GM23338 (cell line): ENCODE results near the gene ASRGL1. TPM values are rescaled to one million over a fixed set of nuclear protein-coding genes. Genes with fewer than 3 reads are reported as not detected.
"Not testable (repeated sequence)": the region's sequence is repeated elsewhere in the genome, so short reads cannot be mapped to it uniquely, and the experiment has no call there.

Source experiments
- ATAC-seq: fragments of 200-7000 bp; cut with Tn5 transposase; 3 replicates; pipeline ENCODE4 v1.9.1; 2020
- DNase-seq: peaks from one replicate; pipeline ENCODE4 v3.0.0-alpha.2; 2015; ENCODE audit warnings: low spot score
- H2AFZ ChIP-seq: fragments of 200-600 bp; sonication (generic); 2 replicates; pipeline ENCODE4 v1.8.0; 2016; ENCODE audit warnings: antibody characterized with exemption, mild to moderate bottlenecking, moderate library complexity
- H3F3A ChIP-seq: fragments of 200-600 bp; sonication (generic); replicated peaks from 2 replicates; pipeline ENCODE4 v1.8.0; 2017; ENCODE audit warnings: antibody characterized with exemption, mixed run types, low read depth
- H3K27ac ChIP-seq: fragments of 200-600 bp; sonication (generic); 2 replicates; pipeline ENCODE4 v1.6.1; 2016; ENCODE audit warnings: low read depth
- H3K27me3 ChIP-seq: fragments of 200-600 bp; sonication (generic); 2 replicates; pipeline ENCODE4 v1.8.0; 2016; ENCODE audit warnings: mild to moderate bottlenecking, mixed run types, moderate library complexity; ENCODE audit not compliant: insufficient read depth
- H3K36me3 ChIP-seq: fragments of 200-600 bp; sonication (generic); 2 replicates; pipeline ENCODE4 v1.8.0; 2016; ENCODE audit warnings: mild to moderate bottlenecking; ENCODE audit not compliant: insufficient read depth
- H3K4me1 ChIP-seq: fragments of 200-600 bp; sonication (generic); 2 replicates; pipeline ENCODE4 v1.8.0; 2016; ENCODE audit warnings: mild to moderate bottlenecking, moderate library complexity; ENCODE audit not compliant: insufficient read depth
- H3K4me2 ChIP-seq: fragments of 200-600 bp; sonication (generic); 2 replicates; pipeline ENCODE4 v1.7.1; 2017; ENCODE audit warnings: mixed run types
- H3K4me3 ChIP-seq: fragments of 200-600 bp; sonication (generic); 2 replicates; pipeline ENCODE4 v1.6.1; 2016; ENCODE audit warnings: mixed run types
- H3K79me2 ChIP-seq: fragments of 200-600 bp; sonication (generic); replicated peaks from 2 replicates; pipeline ENCODE4 v1.8.0; 2017; ENCODE audit warnings: mild to moderate bottlenecking; ENCODE audit not compliant: insufficient read depth
- H3K9me2 ChIP-seq: fragments of 200-600 bp; sonication (generic); 2 replicates; pipeline ENCODE4 v1.8.0; 2017; ENCODE audit not compliant: insufficient read depth
- H4K20me1 ChIP-seq: fragments of 200-600 bp; sonication (generic); replicated peaks from 2 replicates; pipeline ENCODE4 v1.8.0; 2017; ENCODE audit warnings: mild to moderate bottlenecking; ENCODE audit not compliant: insufficient read depth
- H3K27ac Mint-ChIP-seq: 2 replicates; pipeline ENCODE4 v1.8.0; 2020; ENCODE audit warnings: inconsistent platforms, mild to moderate bottlenecking, moderate library complexity, mixed read lengths
- H3K27me3 Mint-ChIP-seq: 3 replicates; pipeline ENCODE4 v1.8.0; 2022; ENCODE audit warnings: low read depth, mild to moderate bottlenecking, moderate library complexity, mixed read lengths, inconsistent platforms; ENCODE audit not compliant: insufficient read depth, poor library complexity
- H3K36me3 Mint-ChIP-seq: 3 replicates; pipeline ENCODE4 v1.8.0; 2021; ENCODE audit warnings: low read depth, mild to moderate bottlenecking, inconsistent platforms, moderate library complexity, mixed read lengths
- H3K4me1 Mint-ChIP-seq: 3 replicates; pipeline ENCODE4 v1.8.0; 2020; ENCODE audit warnings: mild to moderate bottlenecking, inconsistent platforms, mixed read lengths
- H3K4me3 Mint-ChIP-seq: 3 replicates; pipeline ENCODE4 v1.8.0; 2021; ENCODE audit warnings: moderate library complexity, mild to moderate bottlenecking, inconsistent platforms, mixed read lengths
- H3K9me3 Mint-ChIP-seq: 3 replicates; pipeline ENCODE4 v1.8.0; 2020; ENCODE audit warnings: moderate library complexity, mild to moderate bottlenecking, inconsistent platforms, mixed read lengths
- CREB1 ChIP-seq: fragments of 250-450 bp; sonication (Bioruptor Pico); IDR thresholded peaks from 2 replicates; pipeline ENCODE4 v1.5.0; 2020; ENCODE audit warnings: low read depth, mild to moderate bottlenecking, moderate library complexity
- EZH2 ChIP-seq: fragments of 200-600 bp; sonication (generic); IDR thresholded peaks from one replicate; pipeline ENCODE4 v1.8.0; 2017; ENCODE audit warnings: antibody characterized with exemption, mild to moderate bottlenecking, low read depth; ENCODE audit not compliant: unreplicated experiment
- EZH2phosphoT487 ChIP-seq: fragments of 200-600 bp; sonication (generic); IDR thresholded peaks from one replicate; pipeline ENCODE4 v1.8.1; 2018; ENCODE audit warnings: antibody characterized with exemption; ENCODE audit not compliant: unreplicated experiment
- JUNB ChIP-seq: IDR thresholded peaks from one replicate; pipeline ENCODE4 v1.6.1; 2016; ENCODE audit warnings: antibody characterized with exemption; ENCODE audit not compliant: unreplicated experiment
- POLR2AphosphoS5 ChIP-seq: IDR thresholded peaks from 2 replicates; pipeline ENCODE4 v1.6.1; 2016; ENCODE audit warnings: antibody characterized with exemption, low read depth
- STAT1 ChIP-seq: IDR thresholded peaks from one replicate; pipeline ENCODE4 v1.6.1; 2016; ENCODE audit warnings: antibody characterized with exemption; ENCODE audit not compliant: unreplicated experiment
- ZNF114 ChIP-seq: fragments of 250-450 bp; sonication (Bioruptor Pico); IDR thresholded peaks from 2 replicates; pipeline ENCODE4 v1.5.0; 2020; ENCODE audit warnings: mild to moderate bottlenecking, moderate library complexity
- ZNF331 ChIP-seq: fragments of 250-450 bp; sonication (Bioruptor Pico); IDR thresholded peaks from 2 replicates; pipeline ENCODE4 v1.5.0; 2020; ENCODE audit warnings: low read depth, mild to moderate bottlenecking, moderate library complexity
- polyA plus RNA-seq: library from polyadenylated mRNA; unstranded; fragments of >200 nt; fragmentation: Nextera tagmentation; extraction: Ambion mirVana; gene quantifications from 2 replicates; pipeline ENCODE4 v1.2.1, GENCODE V29; 2016
- total RNA-seq: library from RNA; depleted of rRNA; stranded (reverse); fragments of >200 nt; shearing (Covaris generic); gene quantifications from 2 replicates; pipeline ENCODE4 v1.2.3, GENCODE V29; 2014
- TF ChIP-seq, protein P1 (sequence below): IDR thresholded peaks from 2 replicates; pipeline ENCODE4 v1.6.1; 2016; ENCODE audit warnings: antibody characterized with exemption

The ASRGL1 gene
- total and polyA plus RNA-seq, 2 experiments from 2014 or later = 32.9 to 50.3 TPM

DNA sequence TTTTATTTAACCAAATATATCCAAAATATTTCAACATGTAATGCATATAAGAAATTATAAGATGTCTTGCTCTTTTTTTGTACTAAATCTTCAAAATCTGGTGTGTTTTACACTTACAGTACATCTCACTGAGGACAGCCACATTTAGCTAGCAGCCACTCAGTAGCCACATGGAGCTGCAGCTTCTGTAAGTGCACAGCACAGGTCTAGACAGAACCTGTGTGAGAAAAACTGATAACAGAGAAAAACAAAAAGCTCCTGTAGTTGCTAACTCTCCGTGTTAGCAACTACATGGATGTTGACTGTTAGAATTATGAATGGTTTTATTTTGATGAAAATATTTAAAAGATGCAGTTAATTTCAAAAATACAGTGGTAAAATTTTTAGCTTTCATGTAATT is 22.2 kb downstream of the ASRGL1 start:
- TF ChIP-seq ZNF331 (CRISPR knock-in tag) = no peak
- no peak for TF ChIP-seq POLR2AphosphoS5

DNA sequence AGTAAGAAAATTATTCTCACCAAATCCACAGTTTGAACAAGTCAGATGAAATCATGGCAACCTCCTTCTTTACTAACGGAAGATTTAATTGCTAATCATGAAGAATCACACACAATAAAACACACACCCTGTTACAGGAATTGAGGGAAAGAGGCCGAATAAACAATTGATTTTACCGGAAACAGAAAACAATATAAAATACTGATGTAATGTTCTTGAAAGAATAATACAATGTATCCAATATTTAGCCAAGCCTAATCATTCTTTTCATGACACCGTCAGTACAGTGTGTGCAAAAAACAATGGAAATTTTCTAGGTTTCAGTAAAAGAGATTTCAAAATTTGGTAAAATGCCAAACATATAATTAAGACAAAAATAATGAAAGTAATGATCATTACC is 23.4 kb downstream of the ASRGL1 start:
- Mint-ChIP-seq H3K4me3 (no peak overlapping the region), H3K27ac (no peak overlapping the region), H3K9me3 (no peaks in the 10 kb centered on the region), H3K4me1 (peaks cover 8% of the 10 kb centered on the region; the same call in 2 of the 3 replicates), H3K36me3 (peaks cover 13% of the 10 kb centered on the region; the same call in 2 of the 3 replicates), H3K27me3 (no peaks in the 10 kb centered on the region)
- Histone ChIP-seq H3K27ac (no peak overlapping the region), H3K27me3 (no peaks in the 10 kb centered on the region), H3K4me3 (no peak overlapping the region), H3K79me2 (no peaks in the 10 kb centered on the region), H3K4me1 (peaks cover 7% of the 10 kb centered on the region), H4K20me1 (no peaks in the 10 kb centered on the region), H2AFZ (no peak overlapping the region), H3K9me2 (no peaks in the 10 kb centered on the region), H3F3A (no peaks in the 10 kb centered on the region), H3K36me3 (peaks cover 4% of the 10 kb centered on the region; the same call in 1 of the 2 replicates), H3K4me2 (no peak overlapping the region)
- no peak for ATAC-seq
- TF ChIP-seq STAT1 (no peak), EZH2 (no peak), CREB1 (no peak), ZNF331 (CRISPR knock-in tag) (no peak), ZNF114 (CRISPR knock-in tag) (no peak), JUNB (no peak), EZH2phosphoT487 (no peak)
- TF ChIP-seq, protein P1, sequence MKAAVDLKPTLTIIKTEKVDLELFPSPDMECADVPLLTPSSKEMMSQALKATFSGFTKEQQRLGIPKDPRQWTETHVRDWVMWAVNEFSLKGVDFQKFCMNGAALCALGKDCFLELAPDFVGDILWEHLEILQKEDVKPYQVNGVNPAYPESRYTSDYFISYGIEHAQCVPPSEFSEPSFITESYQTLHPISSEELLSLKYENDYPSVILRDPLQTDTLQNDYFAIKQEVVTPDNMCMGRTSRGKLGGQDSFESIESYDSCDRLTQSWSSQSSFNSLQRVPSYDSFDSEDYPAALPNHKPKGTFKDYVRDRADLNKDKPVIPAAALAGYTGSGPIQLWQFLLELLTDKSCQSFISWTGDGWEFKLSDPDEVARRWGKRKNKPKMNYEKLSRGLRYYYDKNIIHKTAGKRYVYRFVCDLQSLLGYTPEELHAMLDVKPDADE = no peak
- no peak for DNase-seq

More for the DNA sequence above, 22.2 kb downstream of the ASRGL1 start:
- Mint-ChIP-seq H3K4me1 (peaks cover 15% of the 10 kb centered on the region), H3K4me3 (no peak overlapping the region), H3K9me3 (no peaks in the 10 kb centered on the region), H3K27ac (no peak overlapping the region), H3K27me3 (no peaks in the 10 kb centered on the region), H3K36me3 (peaks cover 13% of the 10 kb centered on the region; the same call in 2 of the 3 replicates)
- H2AFZ ChIP-seq = no peak overlapping the region
- H3F3A ChIP-seq = no peaks in the 10 kb centered on the region
- 0 out of 2 replicates have a peak, but pooled peaks cover 1% of the 10 kb centered on the region for H3K79me2 ChIP-seq
- no peak overlapping the region for H3K27ac ChIP-seq
- H4K20me1 ChIP-seq = no peaks in the 10 kb centered on the region
- no peak for ATAC-seq
- H3K4me3 ChIP-seq = no peak overlapping the region
- H3K4me2 ChIP-seq = no peak overlapping the region
- no peaks in the 10 kb centered on the region for H3K27me3 ChIP-seq
- H3K9me2 ChIP-seq = no peaks in the 10 kb centered on the region
- no peak for DNase-seq
- peaks cover 12% of the 10 kb centered on the region for H3K4me1 ChIP-seq
- H3K36me3 ChIP-seq = peaks cover 4% of the 10 kb centered on the region; the same call in 1 of the 2 replicates

DNA sequence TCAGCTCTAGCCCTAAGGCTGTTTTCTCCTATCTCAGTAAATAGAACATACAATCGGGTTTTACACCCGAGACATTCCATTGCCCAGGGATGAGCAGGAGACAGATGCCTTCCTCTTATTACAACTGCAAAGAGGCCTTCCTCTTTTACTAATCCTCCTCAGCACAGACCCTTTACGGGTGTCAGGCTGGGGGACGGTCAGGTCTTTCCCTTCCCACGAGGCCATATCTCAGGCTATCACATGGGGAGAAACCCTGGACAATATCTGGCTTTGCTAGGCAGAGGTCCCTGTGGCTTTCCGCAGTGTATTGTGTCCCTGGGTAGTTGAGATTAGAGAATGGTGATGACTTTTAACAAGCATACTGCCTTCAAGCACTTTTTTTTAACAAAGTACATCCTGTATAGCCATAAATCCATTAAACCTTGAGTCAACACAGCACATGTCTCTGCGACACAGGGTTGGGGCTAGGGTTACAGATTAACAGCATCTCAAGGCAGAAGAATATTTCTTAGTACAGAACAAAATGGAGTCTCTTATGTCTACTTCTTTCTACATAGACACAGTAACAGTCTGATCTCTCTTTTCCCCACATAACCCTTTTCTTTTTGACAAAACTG is 31.7 kb downstream of the ASRGL1 start:
- H3F3A ChIP-seq, H3K4me2 ChIP-seq, H3K4me1 ChIP-seq, H3K36me3 ChIP-seq, H3K27ac ChIP-seq, H3K9me2 ChIP-seq, H2AFZ ChIP-seq, H3K36me3 Mint-ChIP-seq, H3K27me3 Mint-ChIP-seq, H4K20me1 ChIP-seq, DNase-seq, H3K27me3 ChIP-seq, H3K27ac Mint-ChIP-seq, H3K4me3 ChIP-seq, H3K79me2 ChIP-seq, ATAC-seq, H3K9me3 Mint-ChIP-seq, H3K4me1 Mint-ChIP-seq, H3K4me3 Mint-ChIP-seq: not testable (repeated sequence)
